GM10248 (cell line): ENCODE data around the gene EFTUD2.
A peak's percentile ranks its signal among the peaks of the same experiment; 100 is the strongest.

ENCODE experiments used
- CTCF ChIA-PET: fragments of 300-600 bp; sonication (Branson Sonifier 250); formaldehyde crosslinking; extraction: SDS; loops from one replicate; lab custom pipeline; 2021; ENCODE audit warnings: antibody characterized with exemption; lab: Yijun Ruan, JAX
- POLR2A ChIA-PET: fragments of 350-650 bp; sonication (Branson Sonifier 250); formaldehyde crosslinking; extraction: SDS; loops from one replicate; lab custom pipeline; 2020; ENCODE audit warnings: antibody characterized with exemption; lab: Yijun Ruan, JAX
- DNase-seq: peaks from one replicate; pipeline ENCODE4 v3.0.0; 2012; ENCODE audit errors: extremely low spot score
- TF ChIP-seq, protein P1 (sequence below): IDR thresholded peaks from 2 replicates; pipeline ENCODE4 v1.5.1; 2012; ENCODE audit warnings: mild to moderate bottlenecking, low read depth; ENCODE audit errors: extremely low read depth, missing control alignments, control extremely low read depth

The EFTUD2 gene

GRCh38 chr17:44875761-44876160 is 23.5 kb downstream of the EFTUD2 start:
- CTCF ChIA-PET, result interaction anchor here (7.3 to 13.3 kb wide), 2 partner anchors 11 to 97 kb away, joined by 72 to 156 read pairs; no protein-coding TSS in a partner anchor
- TF ChIP-seq, protein P1, sequence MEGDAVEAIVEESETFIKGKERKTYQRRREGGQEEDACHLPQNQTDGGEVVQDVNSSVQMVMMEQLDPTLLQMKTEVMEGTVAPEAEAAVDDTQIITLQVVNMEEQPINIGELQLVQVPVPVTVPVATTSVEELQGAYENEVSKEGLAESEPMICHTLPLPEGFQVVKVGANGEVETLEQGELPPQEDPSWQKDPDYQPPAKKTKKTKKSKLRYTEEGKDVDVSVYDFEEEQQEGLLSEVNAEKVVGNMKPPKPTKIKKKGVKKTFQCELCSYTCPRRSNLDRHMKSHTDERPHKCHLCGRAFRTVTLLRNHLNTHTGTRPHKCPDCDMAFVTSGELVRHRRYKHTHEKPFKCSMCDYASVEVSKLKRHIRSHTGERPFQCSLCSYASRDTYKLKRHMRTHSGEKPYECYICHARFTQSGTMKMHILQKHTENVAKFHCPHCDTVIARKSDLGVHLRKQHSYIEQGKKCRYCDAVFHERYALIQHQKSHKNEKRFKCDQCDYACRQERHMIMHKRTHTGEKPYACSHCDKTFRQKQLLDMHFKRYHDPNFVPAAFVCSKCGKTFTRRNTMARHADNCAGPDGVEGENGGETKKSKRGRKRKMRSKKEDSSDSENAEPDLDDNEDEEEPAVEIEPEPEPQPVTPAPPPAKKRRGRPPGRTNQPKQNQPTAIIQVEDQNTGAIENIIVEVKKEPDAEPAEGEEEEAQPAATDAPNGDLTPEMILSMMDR, result no peak
- POLR2A ChIA-PET, result interaction anchor here (0.7 kb wide), 1 partner anchor 39 kb away, joined by 9 read pairs; no protein-coding TSS in a partner anchor
- no peak for DNase-seq

DNA sequence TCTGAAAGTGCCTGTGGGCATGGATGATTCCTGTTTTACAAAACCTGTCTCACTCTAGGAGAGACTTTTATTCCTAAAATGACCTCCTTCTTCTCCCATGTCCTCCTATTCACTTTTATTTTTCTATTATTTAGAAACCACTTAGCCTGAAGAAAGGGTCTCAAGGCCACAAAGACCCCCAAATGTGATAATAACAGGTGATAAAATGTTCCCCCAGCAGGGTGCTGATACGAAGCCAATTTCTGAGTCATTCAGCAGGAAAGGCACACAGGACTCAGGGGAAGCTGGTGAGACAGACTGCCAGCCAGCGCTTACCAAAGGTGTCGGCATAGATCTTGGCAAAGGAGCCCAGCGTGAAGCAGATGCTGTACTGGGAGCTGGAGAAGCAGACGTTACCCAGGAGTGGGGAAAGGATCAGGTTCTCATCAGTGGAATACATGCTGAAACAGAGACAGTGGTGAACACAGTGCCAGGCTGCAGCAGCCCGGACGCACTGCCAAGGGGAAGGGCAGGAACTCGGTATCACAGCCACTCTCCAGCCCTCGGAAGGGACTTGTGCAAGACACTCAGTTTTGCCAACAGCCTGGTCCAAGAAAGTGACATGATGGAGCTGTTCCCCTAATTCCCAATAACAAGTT is 27.0 kb downstream of the EFTUD2 start:
- CTCF ChIA-PET, result interaction anchor here (1.2 to 13.3 kb wide), 2 partner anchors 12 to 94 kb away, joined by 3 to 156 read pairs; no protein-coding TSS in a partner anchor
- POLR2A ChIA-PET, result no interaction called here
- DNase-seq, result no peak
- TF ChIP-seq, protein P1, result no peak

- CTCF ChIA-PET, result interaction anchor here (18.0 kb wide), 1 partner anchor 94 kb away, joined by 454 read pairs; no protein-coding TSS in a partner anchor
- TF ChIP-seq, protein P1, result no peak
- no peak for DNase-seq
- POLR2A ChIA-PET, result no interaction called here
Observed at GRCh38 chr17:44871556-44871955, 27.7 kb downstream of the EFTUD2 start.

- POLR2A ChIA-PET, result interaction anchor here (0.7 kb wide), 1 partner anchor 10 kb away, joined by 4 read pairs; no protein-coding TSS in a partner anchor
- TF ChIP-seq, protein P1, result no peak
- CTCF ChIA-PET, result interaction anchor here (0.9 to 18.0 kb wide), 5 partner anchors 8 to 334 kb away, joined by 3 to 454 read pairs (median 5); no protein-coding TSS in a partner anchor
- DNase-seq, result no peak
Observed at GRCh38 chr17:44867841-44868240, 31.4 kb downstream of the EFTUD2 start.

GRCh38 chr17:44865931-44866330 is 33.3 kb downstream of the EFTUD2 start:
- ChIA-PET CTCF (interaction anchor here (0.7 to 18.0 kb wide), 14 partner anchors 8 to 233 kb away, joined by 3 to 454 read pairs (median 4); no protein-coding TSS in a partner anchor), POLR2A (interaction anchor here (0.6 kb wide), 1 partner anchor 405 kb away, joined by 3 read pairs; no protein-coding TSS in a partner anchor)
- TF ChIP-seq, protein P1, result no peak
- no peak for DNase-seq

- TF ChIP-seq, protein P1, result peak; percentile 77
- ChIA-PET POLR2A (no interaction called here), CTCF (interaction anchor here (0.6 to 18.0 kb wide), 31 partner anchors 9 to 748 kb away, joined by 3 to 454 read pairs (median 4); partner anchors contain the start of gene ACBD4)
- DNase-seq, result peak; percentile 80
Observed at GRCh38 chr17:44865231-44865660, 34.0 kb downstream of the EFTUD2 start.
